PC-9 (cell line): ENCODE measurements around the gene TTBK2. TPM values are rescaled to one million over a fixed set of nuclear protein-coding genes. Genes with fewer than 3 reads are reported as not detected.

Experiments used
- BruUV-seq: library from RNA; stranded (reverse); fragments of 400-500 nt; replicated peaks from 2 replicates; lab custom pipeline; 2021; lab: Mats Ljungman, UMichigan
- CTCF ChIA-PET: fragments of 300-600 bp; sonication (Branson Sonifier 250); formaldehyde crosslinking; loops from one replicate; lab custom pipeline; 2022; ENCODE audit warnings: antibody characterized with exemption; lab: Charles Lee
- POLR2A ChIA-PET: fragments of 300-600 bp; sonication (Branson Sonifier 250); formaldehyde crosslinking; loops from one replicate; lab custom pipeline; 2022; ENCODE audit warnings: antibody characterized with exemption; ENCODE audit not compliant: unreplicated experiment; lab: Charles Lee
- DNase-seq, 2 experiments: peaks; one replicate each; pipeline versions ENCODE4 v3.0.0 to v3.0.0-alpha.2; 2015 to 2022; ENCODE audit warnings: mixed read lengths in 1 of 2
- H2AFZ ChIP-seq: fragments of 200-600 bp; sonication (generic); 2 replicates; pipeline ENCODE4 v1.8.1; 2017; ENCODE audit warnings: antibody characterized with exemption
- H3F3A ChIP-seq: fragments of 200-600 bp; sonication (generic); 2 replicates; pipeline ENCODE4 v1.8.1; 2017; ENCODE audit warnings: antibody characterized with exemption, mild to moderate bottlenecking, low read depth; ENCODE audit not compliant: insufficient read depth
- H3K27ac ChIP-seq: fragments of 200-600 bp; sonication (generic); 2 replicates; pipeline ENCODE4 v1.6.1; 2016; ENCODE audit warnings: mixed run types
- H3K27me3 ChIP-seq: fragments of 200-600 bp; sonication (generic); 2 replicates; pipeline ENCODE4 v1.6.1; 2016; ENCODE audit warnings: low read depth, mixed run types; ENCODE audit not compliant: insufficient read depth
- H3K36me3 ChIP-seq: fragments of 200-600 bp; sonication (generic); 2 replicates; pipeline ENCODE4 v1.6.1; 2016; ENCODE audit warnings: low read depth, mixed run types
- H3K4me1 ChIP-seq: fragments of 200-600 bp; sonication (generic); replicated peaks from 2 replicates; pipeline ENCODE4 v1.6.1; 2016; ENCODE audit warnings: mixed run types; ENCODE audit not compliant: insufficient read depth
- H3K4me2 ChIP-seq: fragments of 200-600 bp; sonication (generic); 2 replicates; pipeline ENCODE4 v1.6.1; 2017; ENCODE audit warnings: mixed run types
- H3K4me3 ChIP-seq: fragments of 200-600 bp; sonication (generic); 2 replicates; pipeline ENCODE4 v1.6.1; 2016; ENCODE audit warnings: mixed run types
- H3K79me2 ChIP-seq: fragments of 200-600 bp; sonication (generic); 2 replicates; pipeline ENCODE4 v1.6.1; 2017; ENCODE audit warnings: low read depth, mixed run types
- H3K9me2 ChIP-seq: fragments of 200-600 bp; sonication (generic); 2 replicates; pipeline ENCODE4 v1.8.1; 2017; ENCODE audit warnings: mild to moderate bottlenecking; ENCODE audit not compliant: insufficient read depth
- H3K9me3 ChIP-seq: fragments of 200-600 bp; sonication (generic); 2 replicates; pipeline ENCODE4 v1.8.1; 2016; ENCODE audit warnings: low read depth; ENCODE audit not compliant: insufficient read depth
- H4K20me1 ChIP-seq: fragments of 200-600 bp; sonication (generic); 2 replicates; pipeline ENCODE4 v1.8.1; 2017; ENCODE audit not compliant: insufficient read depth
- CTCF ChIP-seq: fragments of 200-600 bp; sonication (generic); conservative IDR thresholded peaks from 2 replicates; pipeline ENCODE4 v1.6.1; 2017; ENCODE audit warnings: mixed run types, antibody characterized with exemption, mild to moderate bottlenecking, moderate library complexity
- EZH2 ChIP-seq: fragments of 200-600 bp; sonication (generic); IDR thresholded peaks from 2 replicates; pipeline ENCODE4 v1.8.0; 2017; ENCODE audit warnings: antibody characterized with exemption, low read depth
- intact Hi-C: fragments of 100-400 bp; cut with micrococcal nuclease; formaldehyde crosslinking; loops from one replicate; pipeline ENCODE4 v1.10.0; 2022; ENCODE audit not compliant: unreplicated experiment
- total RNA-seq: library from RNA; stranded (reverse); gene quantifications from 2 replicates; pipeline ENCODE4 v1.2.3, GENCODE V29; 2021

TTBK2 gene
- total RNA-seq, 1 experiment from 2014 or later = 22.6 TPM

GRCh38 chr15:42736793-42737528 lies 183.6 kb downstream of the TTBK2 start, which contains the start of gene CDAN1:
CDAN1 (minus strand) TSS chr15:42737128; CDS start chr15:42737102, 26 bp downstream.
- peak; percentile 42 to 90 for DNase-seq
- Histone ChIP-seq H3K9me3 (no peaks in the 10 kb centered on the region), H3K4me3 (peak within 1 kb of the TSS; percentile 78), H3F3A (no peaks in the 10 kb centered on the region), H3K79me2 (no peaks in the 10 kb centered on the region), H3K27ac (peak within 1 kb of the TSS; percentile 42; the same call in 1 of the 2 replicates), H4K20me1 (no peaks in the 10 kb centered on the region), H3K36me3 (no peaks in the 10 kb centered on the region), H2AFZ (peak within 1 kb of the TSS; percentile 88), H3K4me2 (peak within 1 kb of the TSS; percentile 84), H3K27me3 (no peaks in the 10 kb centered on the region), H3K4me1 (no peaks in the 10 kb centered on the region), H3K9me2 (no peaks in the 10 kb centered on the region)
- no peak for TF ChIP-seq CTCF
- TF ChIP-seq EZH2 = no peak
- intact Hi-C loops = loop anchor here (2.0 kb wide), 1 partner anchor 190 kb away; no protein-coding TSS in a partner anchor
- POLR2A ChIA-PET = no interaction called here
- no TSS peak for BruUV-seq
- CTCF ChIA-PET = interaction anchor here (0.5 to 0.9 kb wide), 3 partner anchors 141 to 1040 kb away, joined by 3 to 11 read pairs (median 5); no protein-coding TSS in a partner anchor

GRCh38 chr15:42736178-42736792 lies 184.3 kb downstream of the TTBK2 start:
- peak overlapping the region; percentile 84 for H3K4me2 ChIP-seq
- CTCF ChIA-PET = no interaction called here
- H4K20me1 ChIP-seq = no peaks in the 10 kb centered on the region
- POLR2A ChIA-PET = no interaction called here
- no peaks in the 10 kb centered on the region for H3K79me2 ChIP-seq
- DNase-seq = peak in 1 of 2 experiments; percentile 21
- H3K9me2 ChIP-seq = no peaks in the 10 kb centered on the region
- no peaks in the 10 kb centered on the region for H3K4me1 ChIP-seq
- intact Hi-C loops = loop anchor here (2.0 kb wide), 1 partner anchor 191 kb away; no protein-coding TSS in a partner anchor
- no peaks in the 10 kb centered on the region for H3K27me3 ChIP-seq
- H3K36me3 ChIP-seq = no peaks in the 10 kb centered on the region
- H3K27ac ChIP-seq = no peak overlapping the region
- no peaks in the 10 kb centered on the region for H3F3A ChIP-seq
- peak overlapping the region; percentile 78 for H3K4me3 ChIP-seq
- no TSS peak for BruUV-seq
- peak overlapping the region; percentile 88; the same call in 1 of the 2 replicates for H2AFZ ChIP-seq
- no peak for TF ChIP-seq CTCF
- no peak for TF ChIP-seq EZH2
- no peaks in the 10 kb centered on the region for H3K9me3 ChIP-seq

GRCh38 chr15:42735382-42736165 lies 185.0 kb downstream of the TTBK2 start:
- no peaks in the 10 kb centered on the region for H3K9me2 ChIP-seq
- H3K4me1 ChIP-seq = no peaks in the 10 kb centered on the region
- intact Hi-C loops = loop anchor here (2.0 kb wide), 1 partner anchor 191 kb away; no protein-coding TSS in a partner anchor
- no peak for DNase-seq
- peak overlapping the region; percentile 84 for H3K4me2 ChIP-seq
- POLR2A ChIA-PET = no interaction called here
- CTCF ChIA-PET = no interaction called here
- no peaks in the 10 kb centered on the region for H3K9me3 ChIP-seq
- no peaks in the 10 kb centered on the region for H3K79me2 ChIP-seq
- peak overlapping the region; percentile 88; the same call in 1 of the 2 replicates for H2AFZ ChIP-seq
- TF ChIP-seq EZH2 (no peak), CTCF (no peak)
- H3K4me3 ChIP-seq = peak overlapping the region; percentile 78; the same call in 1 of the 2 replicates
- no peaks in the 10 kb centered on the region for H3K36me3 ChIP-seq
- BruUV-seq = TSS peak; percentile 45
- H4K20me1 ChIP-seq = no peaks in the 10 kb centered on the region
- H3F3A ChIP-seq = no peaks in the 10 kb centered on the region
- no peak overlapping the region for H3K27ac ChIP-seq
- H3K27me3 ChIP-seq = no peaks in the 10 kb centered on the region
